Fibroblast of peridontal ligament (primary cell): Measurements from ENCODE around the gene ZNF652.
A peak's percentile ranks its signal among the peaks of the same experiment; 100 is the strongest.

Experiments used
- DNase-seq: peaks from one replicate; pipeline ENCODE4 v3.0.0-alpha.2; 2010; ENCODE audit errors: extremely low read depth

Gene ZNF652

DNA sequence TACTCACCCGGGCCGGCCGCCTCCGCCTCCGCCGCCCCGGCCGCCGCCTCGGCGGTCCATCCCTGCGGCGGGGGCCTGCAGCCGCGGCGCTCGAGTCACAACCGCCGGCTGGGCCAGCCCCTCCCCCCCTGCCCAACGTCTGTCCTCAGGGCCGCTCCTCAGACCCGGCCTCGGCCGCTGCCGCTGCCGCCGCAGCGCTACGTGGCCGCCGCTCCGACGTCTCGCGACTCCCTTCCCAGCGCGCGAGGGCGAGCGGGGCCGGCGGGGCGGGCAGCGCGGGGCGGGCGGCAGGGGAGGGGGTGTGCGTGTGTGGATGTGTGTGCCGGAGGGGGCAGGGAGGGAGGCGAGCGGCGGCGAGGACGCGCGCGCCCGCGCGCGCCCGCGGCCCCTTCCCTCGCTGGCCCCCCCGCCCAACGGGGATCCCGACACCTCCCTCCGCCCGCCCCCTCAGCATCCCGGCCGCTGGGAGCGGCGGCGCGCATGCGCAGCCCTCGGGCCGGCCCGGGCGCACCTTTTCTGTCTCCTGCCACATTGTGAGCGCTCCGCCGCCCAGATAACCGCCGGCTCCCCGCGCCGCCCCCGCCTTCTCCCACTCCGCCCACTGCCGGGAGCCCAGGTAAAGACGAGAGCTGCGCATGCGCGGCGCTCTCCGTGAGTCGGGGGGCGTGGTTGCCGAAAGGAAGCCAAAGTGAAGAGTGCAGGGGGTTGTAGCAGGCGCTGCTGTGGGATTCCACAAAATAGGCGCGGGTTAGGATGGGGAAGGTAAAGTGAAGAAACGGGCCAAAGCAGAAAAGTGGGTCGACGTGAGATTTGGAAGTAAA, at the start of gene ZNF652:
Gene ZNF652, minus strand, starts transcription at position 349 of the 821 bp plus-strand sequence. CDS start 44,525 bp downstream, outside the sequence.
- peak; percentile 68 for DNase-seq

DNA sequence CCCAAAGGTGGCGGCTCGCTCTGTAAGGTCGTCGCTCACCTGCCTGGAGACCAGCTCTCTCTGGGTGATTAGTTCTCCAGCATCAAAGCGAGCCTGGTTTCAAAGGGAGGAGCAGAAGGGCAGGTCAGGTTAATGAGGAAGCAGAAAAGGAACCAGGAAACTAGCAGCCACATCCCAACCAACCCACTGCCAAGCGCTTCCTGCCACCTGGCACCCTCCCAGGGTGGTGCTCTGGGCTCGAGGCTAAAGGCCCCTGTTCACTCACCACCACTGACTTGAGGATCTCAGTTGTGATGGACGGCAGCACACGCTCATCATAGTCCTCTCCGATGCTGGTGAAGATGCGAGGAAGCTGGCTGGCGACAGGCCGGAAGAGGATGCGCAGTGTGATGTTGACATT, 47.0 kb upstream of the ZNF652 start:
- no peak for DNase-seq

DNA sequence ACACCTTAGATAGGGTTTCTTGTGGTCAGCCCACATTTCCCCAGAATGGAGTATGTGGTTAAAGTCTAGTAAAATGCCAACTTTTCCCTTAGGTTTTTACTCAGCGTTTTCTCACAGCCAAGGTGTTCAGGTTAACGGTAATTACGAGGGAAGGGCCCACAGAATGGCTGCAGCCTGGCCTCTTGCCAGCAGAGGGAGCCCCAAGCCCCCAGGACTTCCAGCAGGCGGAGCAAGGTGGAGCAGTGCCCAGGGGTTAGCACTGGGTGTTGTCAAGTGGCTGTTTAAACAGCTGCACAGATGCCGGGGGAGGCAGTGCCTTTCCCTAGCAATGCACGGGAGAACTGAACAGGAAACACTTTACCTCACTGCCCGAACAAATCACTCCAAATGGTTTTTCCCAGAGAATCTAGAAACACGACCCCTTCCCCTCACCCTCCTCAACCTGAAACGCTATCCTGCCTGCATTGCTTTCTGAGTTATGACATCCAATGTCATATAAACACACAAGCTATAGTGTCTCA, 46.0 kb upstream of the ZNF652 start:
- peak; percentile 54 for DNase-seq

DNA sequence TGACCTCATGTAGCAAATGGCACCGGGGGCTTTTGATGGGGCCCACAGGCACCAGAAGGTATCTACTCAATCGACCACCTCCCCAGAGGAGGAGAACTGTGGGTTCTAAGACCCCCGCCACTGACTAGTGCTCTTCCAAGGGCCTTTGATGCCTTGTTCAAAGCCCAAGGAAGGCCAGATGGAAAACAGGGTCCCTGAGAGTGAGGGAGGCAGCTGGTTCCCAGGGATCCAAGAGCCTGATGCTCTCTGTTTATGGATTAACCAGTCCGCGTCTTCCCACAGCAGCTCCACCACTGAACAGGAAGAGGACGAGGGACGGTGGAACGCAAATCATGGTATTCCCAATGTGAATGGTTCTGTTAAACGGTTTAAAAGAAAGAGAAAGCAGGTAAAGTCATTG, 45.0 kb upstream of the ZNF652 start:
- no peak for DNase-seq

GRCh38 chr17:49406421-49407061, 44.5 kb upstream of the ZNF652 start:
- no peak for DNase-seq

DNA sequence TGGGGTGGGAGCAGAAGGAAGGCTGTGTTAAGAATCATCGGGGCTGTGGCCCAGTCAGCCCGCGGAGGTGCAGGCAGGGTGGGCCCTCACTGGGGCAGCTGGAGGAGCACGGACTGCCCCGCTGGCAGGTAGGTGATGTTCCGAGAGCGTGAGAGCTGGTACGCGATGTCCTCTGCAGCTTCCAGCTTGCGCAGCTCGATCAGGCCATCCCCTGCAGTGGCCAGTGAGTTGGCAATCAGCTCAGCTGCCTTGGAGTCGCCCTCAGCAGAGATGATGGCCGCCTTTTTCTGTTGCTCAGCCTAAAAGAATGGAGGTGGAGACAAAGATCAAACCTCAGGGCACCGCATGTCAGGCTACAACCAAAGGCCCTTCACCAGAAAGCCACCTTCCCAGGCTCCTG, 42.9 kb upstream of the ZNF652 start:
- no peak for DNase-seq

- DNase-seq = no peak
Observed at GRCh38 chr17:49404361-49404760, 42.3 kb upstream of the ZNF652 start.

DNA sequence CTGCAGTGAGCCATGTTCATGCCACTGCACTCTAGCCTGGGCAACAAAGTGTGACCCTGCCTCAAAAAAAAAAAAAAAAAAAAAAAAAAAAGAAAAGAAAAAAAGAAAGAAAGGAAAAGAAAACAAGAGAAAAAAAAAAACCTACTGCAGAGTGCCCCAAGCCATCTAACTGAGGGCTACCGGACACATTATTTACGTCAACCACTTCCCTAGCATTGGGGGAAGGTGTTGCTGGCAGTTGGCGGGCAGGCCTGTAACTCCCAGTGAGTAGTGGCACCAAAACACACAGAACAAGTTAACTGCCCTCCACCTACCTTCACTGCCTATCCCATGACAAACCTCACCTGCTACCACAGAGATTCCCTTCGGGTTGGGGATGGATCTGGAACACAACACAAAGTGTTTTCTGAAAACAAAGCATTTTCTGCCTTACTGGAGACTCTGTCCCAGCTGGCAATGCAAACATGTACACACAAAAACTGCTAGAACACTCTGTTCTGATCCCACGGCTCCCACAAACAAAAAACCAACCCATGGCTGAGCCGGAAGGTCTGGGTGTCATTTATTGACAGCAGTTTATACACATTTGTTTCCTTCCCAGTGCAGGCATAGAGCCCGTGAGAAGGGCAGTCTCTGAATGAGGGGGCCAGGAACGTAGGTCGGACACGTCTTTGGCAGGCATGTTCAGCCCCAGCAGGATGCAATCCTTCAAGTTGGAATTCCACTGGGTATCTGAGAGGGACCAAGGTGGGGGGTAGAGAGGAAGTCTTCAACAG, 41.7 kb upstream of the ZNF652 start:
- no peak for DNase-seq

DNA sequence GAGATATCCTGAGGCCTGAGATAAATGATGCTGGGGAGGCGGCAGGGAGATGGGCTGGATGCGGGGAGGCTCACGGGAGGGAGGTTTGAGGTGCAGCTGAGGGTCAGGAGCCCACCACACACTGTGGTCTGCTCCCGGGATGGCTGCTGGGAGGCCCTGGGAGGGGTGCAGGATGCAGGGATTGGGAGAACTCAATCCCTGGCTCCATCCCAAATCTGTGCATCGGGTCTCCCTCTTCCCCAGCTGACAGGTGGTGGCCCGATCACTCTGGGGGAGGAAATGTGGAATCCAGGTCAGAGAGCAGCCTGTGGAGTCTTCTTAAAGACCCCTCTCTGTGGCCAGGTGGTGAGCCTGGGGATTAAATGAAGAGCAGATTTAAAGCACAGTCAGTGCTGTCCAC, 40.7 kb upstream of the ZNF652 start:
- no peak for DNase-seq

DNA sequence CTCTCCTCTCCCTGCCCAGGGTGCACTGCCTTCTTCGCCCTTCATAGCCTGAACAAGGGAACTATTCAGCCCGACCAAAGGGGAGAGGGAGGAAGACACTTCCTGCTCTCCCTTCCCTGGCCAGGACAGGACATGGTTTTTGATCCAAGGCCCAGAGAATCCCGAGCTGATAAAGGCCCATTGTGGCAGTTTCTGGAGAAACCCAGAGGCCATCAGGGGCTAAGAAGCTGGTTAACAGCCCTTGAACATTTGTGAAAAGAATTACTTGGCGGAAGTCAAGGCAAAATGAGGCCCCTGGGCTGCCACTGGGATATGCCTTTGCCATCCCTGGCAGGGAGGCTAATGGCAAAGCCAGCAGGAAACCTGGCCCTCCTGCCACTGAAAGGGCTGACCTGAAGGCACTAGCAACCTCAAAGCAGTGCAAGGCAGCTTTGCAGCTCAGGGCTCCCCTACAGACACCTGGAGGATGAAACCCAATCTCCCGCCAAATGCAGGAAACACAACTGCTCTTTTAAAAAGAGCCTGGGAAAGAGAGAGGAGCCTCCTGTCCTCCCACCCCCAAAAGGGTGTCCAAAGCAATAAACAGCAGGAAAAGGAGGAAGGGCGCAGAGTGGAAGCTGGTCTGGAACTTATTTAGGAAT, 40.0 kb upstream of the ZNF652 start:
- no peak for DNase-seq

DNA sequence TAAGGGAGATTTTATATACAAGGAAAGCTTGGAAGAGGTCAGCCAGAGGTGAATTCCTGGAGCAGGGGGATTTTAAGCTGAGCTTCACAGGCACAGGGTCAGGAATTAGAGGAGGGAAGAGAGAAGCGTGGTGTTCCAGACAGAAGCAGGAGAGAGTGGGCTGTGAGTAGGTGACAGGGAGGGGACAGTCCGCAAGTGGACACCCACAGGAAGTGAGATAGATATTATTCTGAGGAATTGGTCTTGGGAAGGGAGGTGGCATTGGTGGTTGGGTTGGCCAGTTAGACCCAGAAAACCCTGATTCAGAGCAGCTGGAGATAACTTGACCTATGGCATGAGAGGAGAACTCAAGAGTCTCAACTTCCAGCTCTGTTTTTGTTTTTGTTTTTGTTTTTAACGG, 37.9 kb upstream of the ZNF652 start:
- no peak for DNase-seq

- no peak for DNase-seq
Observed at GRCh38 chr17:49397586-49397985, 35.5 kb upstream of the ZNF652 start.

GRCh38 chr17:49393491-49394255, 31.6 kb upstream of the ZNF652 start:
- peak; percentile 11 for DNase-seq

DNA sequence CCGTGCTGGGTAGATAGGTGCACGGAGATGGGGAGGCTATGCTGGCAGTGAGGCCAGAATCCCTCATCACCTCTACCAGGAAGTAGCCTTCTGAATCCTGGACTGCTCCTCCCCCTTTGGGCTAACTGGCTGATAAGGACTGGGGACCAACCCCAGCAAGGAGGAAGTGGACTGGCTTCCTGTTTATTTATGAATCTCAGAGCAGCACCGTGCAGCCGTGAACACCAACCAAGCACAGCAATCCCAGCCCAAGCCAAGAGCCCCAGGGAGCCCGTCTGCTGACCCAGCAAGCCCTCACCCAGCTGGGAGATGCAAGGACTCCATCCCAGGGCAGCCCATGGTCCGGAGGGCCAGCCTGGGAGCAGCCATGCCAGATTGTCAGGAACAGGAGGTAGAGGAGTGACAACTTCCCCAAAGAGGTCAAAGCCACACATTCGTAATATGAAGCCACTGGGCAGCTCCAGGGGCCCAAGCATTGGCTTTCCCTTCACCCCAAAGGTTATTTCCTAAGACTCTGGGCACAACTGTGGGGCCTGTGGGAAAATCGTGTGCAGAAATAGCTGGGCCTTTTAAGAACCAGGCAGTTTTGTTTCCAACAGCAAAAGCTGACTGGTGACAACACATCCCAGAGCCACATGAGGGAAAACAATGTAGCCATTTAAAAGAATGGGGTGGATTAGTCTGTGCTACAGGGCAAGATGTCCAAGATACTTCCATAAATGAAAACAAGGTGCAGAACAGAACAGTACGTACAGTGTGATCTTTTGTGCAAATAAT, 28.7 kb upstream of the ZNF652 start:
- DNase-seq = no peak

GRCh38 chr17:49389514-49390347, 27.7 kb upstream of the ZNF652 start:
- DNase-seq = peak; percentile 44

- peak; percentile 34 for DNase-seq
Observed at GRCh38 chr17:49388692-49389513, 26.9 kb upstream of the ZNF652 start.

DNA sequence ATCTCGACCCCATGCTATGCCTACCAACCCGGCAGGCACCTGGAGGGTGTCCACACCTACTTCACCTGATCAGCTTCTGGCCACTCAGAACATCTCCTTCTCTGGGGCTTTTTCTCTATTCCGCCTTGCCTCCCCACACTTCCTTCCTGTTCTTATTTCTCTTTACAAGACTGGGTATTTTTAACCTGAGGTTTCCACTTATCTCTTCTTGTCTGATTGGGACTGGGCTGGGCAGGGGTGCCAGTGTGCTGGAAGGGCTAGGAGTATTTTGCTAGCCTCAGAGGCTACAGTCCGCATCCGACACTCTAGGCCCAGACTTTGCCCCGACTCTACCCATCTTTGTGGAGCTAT, 26.2 kb upstream of the ZNF652 start:
- DNase-seq = no peak

- no peak for DNase-seq
Observed at GRCh38 chr17:49387498-49388289, 25.6 kb upstream of the ZNF652 start.
